Ovary (tissue), 9 donors: ENCODE data around the gene CDKAL1. TPM values are rescaled to one million over a fixed set of nuclear protein-coding genes. Genes with fewer than 3 reads are reported as not detected.

ENCODE experiments used
- DNase-seq, 5 donors: peaks; one replicate each; pipeline ENCODE4 v3.0.0-alpha.2; 2019 to 2020
- H3K27ac ChIP-seq, 2 donors: fragments of 200-600 bp; one replicate each; pipeline versions ENCODE4 v1.5.1 to v1.8.0; 2019 to 2022
- H3K27me3 ChIP-seq: fragments of 200-600 bp; one replicate; pipeline ENCODE4 v1.8.0; 2022
- H3K36me3 ChIP-seq: fragments of 200-600 bp; sonication (generic); one replicate; pipeline ENCODE4 v1.5.1; 2019
- H3K4me1 ChIP-seq: one replicate; pipeline ENCODE4 v1.8.1; 2013; ENCODE audit warnings: mild to moderate bottlenecking, moderate library complexity; ENCODE audit not compliant: insufficient read depth
- H3K4me3 ChIP-seq: fragments of 200-600 bp; sonication (generic); one replicate; pipeline ENCODE4 v1.5.1; 2017
- H3K9me3 ChIP-seq, 2 donors: fragments of 200-600 bp in 1 of 2; sonication (generic) in 1 of 2; one replicate each; pipeline versions ENCODE4 v1.5.1 to v1.8.1; 2013 to 2019; ENCODE audit warnings: mild to moderate bottlenecking in 1 of 2, moderate library complexity in 1 of 2
- EP300 ChIP-seq: sonication (generic); formaldehyde crosslinking; IDR thresholded peaks from one replicate; pipeline ENCODE4 v1.6.1; 2017; ENCODE audit warnings: antibody characterized with exemption
- POLR2A ChIP-seq: fragments of 450-650 bp; IDR thresholded peaks from one replicate; pipeline ENCODE4 v1.6.1; 2017; ENCODE audit warnings: antibody characterized with exemption, mild to moderate bottlenecking, moderate library complexity
- WGBS, 3 donors: extraction: QIAGEN DNeasy Blood & Tissue Kit in 1 of 3; methylation state at CpG; one replicate each; pipeline versions ENCODE4 v1.1.5 to v1.1.7; 2013 to 2017; 5-methylcytosine and 5-hydroxymethylcytosine counted together
- intact Hi-C, 4 donors: fragments of 100-400 bp; cut with DNase I; formaldehyde crosslinking; loops; one replicate each; pipeline versions ENCODE4 v1.11.0 to v1.15.1; 2022 to 2023
- polyA plus RNA-seq, 2 donors: library from polyadenylated mRNA; stranded (reverse); fragments of 200-250 nt in 1 of 2; fragments of 350-450 nt in 1 of 2; fragmentation: Illumina TruSeq in 1 of 2; extraction: RNeasy Lipid Tissue Mini Kit (QIAGEN cat#74804) in 1 of 2; gene quantifications; one replicate each; pipeline ENCODE4 v1.2.3, GENCODE V29; 2013 to 2014
- total RNA-seq, 7 donors: library from RNA; depleted of rRNA in 2 of 7; stranded (reverse); fragments of >200 nt in 2 of 7; fragmentation: NEBNext Ultra II Directional in 3 of 7; extraction: Animal tissue kit (Norgen Biotek cat#: 25700) in 3 of 7; gene quantifications; one replicate each; pipeline versions ENCODE4 v1.1.0 to v1.2.4, GENCODE V29; 2016 to 2023
- TF ChIP-seq, protein P1 (sequence below), 3 donors: fragments of 450-650 bp in 2 of 3; fragments of 200-600 bp in 1 of 3; IDR thresholded peaks; one replicate each; pipeline versions ENCODE4 v1.5.1 to v1.8.0; 2016 to 2022; ENCODE audit warnings: antibody characterized with exemption in 3 of 3, mild to moderate bottlenecking in 1 of 3
- donor health status: DM: no; HTN: no; CAD: no; lungs with moderate emphysema.
- donor health status: DM: no; HTN: no; CAD: no.
- donor health status: Bipolar disorder and iron deficiency.
- donor health status: DM: yes; HTN: yes; CAD: no.
- donor health status: DM: no; HTN: no; CAD: no.
- donor health status: DM: yes; HTN: yes; CAD: no.

The CDKAL1 gene
- total and polyA plus RNA-seq, 9 donors: 6.8 to 21.3 (median 18.9) TPM

DNA sequence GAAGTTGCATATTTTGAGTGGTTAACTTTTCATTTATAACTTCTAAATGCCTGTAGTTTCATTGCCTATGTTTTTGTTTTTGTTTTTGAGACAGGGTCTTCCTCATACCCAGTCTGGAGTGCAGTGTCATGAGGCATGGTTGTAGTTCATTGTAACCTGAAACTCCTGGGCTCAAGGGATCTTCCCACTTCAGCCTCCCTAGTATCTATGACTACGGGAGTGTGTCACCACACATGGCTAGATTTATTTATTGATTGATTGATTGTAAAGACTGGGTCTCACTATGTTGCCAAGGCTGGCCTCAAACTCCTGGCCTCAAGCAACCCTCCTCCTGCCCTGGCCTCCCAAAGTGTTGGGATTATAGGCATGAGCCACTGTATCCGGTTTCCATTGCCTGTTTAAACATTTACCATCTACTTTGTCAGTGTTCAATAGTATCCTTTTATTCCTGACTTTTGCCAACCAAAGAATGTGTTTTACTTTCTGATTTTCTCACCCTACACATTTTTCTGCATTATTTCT lies 144.6 kb downstream of the CDKAL1 start:
- TF ChIP-seq, protein P1, sequence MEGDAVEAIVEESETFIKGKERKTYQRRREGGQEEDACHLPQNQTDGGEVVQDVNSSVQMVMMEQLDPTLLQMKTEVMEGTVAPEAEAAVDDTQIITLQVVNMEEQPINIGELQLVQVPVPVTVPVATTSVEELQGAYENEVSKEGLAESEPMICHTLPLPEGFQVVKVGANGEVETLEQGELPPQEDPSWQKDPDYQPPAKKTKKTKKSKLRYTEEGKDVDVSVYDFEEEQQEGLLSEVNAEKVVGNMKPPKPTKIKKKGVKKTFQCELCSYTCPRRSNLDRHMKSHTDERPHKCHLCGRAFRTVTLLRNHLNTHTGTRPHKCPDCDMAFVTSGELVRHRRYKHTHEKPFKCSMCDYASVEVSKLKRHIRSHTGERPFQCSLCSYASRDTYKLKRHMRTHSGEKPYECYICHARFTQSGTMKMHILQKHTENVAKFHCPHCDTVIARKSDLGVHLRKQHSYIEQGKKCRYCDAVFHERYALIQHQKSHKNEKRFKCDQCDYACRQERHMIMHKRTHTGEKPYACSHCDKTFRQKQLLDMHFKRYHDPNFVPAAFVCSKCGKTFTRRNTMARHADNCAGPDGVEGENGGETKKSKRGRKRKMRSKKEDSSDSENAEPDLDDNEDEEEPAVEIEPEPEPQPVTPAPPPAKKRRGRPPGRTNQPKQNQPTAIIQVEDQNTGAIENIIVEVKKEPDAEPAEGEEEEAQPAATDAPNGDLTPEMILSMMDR (IDR thresholded peaks at IDR 0.05): no peak
- Histone ChIP-seq H3K4me1 (no peaks in the 10 kb centered on the region), H3K9me3 (no peaks in the 10 kb centered on the region), H3K36me3 (no peaks in the 10 kb centered on the region), H3K27ac (no peak overlapping the region), H3K4me3 (no peak overlapping the region), H3K27me3 (no peaks in the 10 kb centered on the region)
- no peak for DNase-seq
- intact Hi-C loops: no loop called here
- WGBS, 3 donors: 95 to 99% (median 98%) methylated on average over 2 of the region's 2 CpGs

DNA sequence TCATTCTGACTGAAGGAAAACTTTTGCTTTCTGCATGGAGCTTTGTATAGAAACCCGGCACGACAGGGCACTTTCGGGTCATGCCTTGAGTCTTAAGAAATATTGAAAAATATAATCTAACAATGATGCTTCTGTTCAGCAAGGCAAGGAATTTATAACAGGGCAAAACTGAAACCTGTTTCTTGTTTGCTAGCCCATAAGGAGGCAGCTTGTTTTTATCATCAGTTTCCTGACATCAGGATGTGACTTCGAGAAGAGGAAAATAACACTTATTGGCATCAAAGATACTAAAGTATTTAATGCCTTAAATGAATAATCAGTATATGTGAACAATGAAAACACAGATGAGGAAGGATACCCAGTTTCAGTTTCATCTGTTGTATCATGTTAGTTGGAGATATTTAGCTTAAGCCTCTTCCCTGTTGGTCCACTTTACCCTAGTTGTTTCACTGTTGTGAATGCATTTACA lies 146.5 kb downstream of the CDKAL1 start:
- DNase-seq: no peak
- no peaks in the 10 kb centered on the region for H3K27me3 ChIP-seq
- intact Hi-C loops: no loop called here
- TF ChIP-seq POLR2A (no peak), EP300 (no peak)
- TF ChIP-seq, protein P1 (IDR thresholded peaks at IDR 0.05): no peak
- H3K27ac ChIP-seq: no peak overlapping the region
- H3K36me3 ChIP-seq: no peaks in the 10 kb centered on the region
- 10 to 19% (median 14%) methylated on average over 4 of the region's 4 CpGs for WGBS, 3 donors
- H3K4me1 ChIP-seq: no peaks in the 10 kb centered on the region
- no peak overlapping the region for H3K4me3 ChIP-seq
- no peaks in the 10 kb centered on the region for H3K9me3 ChIP-seq

DNA sequence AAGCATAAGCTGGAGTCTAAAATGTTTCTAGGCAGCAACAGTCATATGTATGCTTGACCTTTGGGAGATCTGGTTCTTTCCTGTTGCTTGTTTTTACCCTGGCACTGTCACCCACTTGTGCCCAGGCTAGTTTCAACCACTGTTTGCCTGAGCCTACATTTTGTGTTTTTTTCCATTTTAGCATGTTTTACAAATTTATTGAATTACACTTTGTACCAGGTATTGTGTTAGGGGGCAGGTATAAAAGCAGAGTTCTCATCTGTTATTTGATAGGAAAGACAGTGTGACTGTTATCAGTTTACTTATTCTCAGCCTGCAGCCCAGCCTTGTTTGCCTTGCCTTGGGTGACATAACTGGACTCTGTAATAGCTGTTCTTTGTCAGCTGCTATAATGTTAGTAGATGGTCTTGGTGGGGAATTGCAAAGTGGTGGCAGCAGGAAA lies 147.0 kb downstream of the CDKAL1 start:
- H3K4me3 ChIP-seq: no peak overlapping the region
- no peaks in the 10 kb centered on the region for H3K4me1 ChIP-seq
- H3K27ac ChIP-seq: no peak overlapping the region
- intact Hi-C loops: no loop called here
- no peak for DNase-seq
- no peaks in the 10 kb centered on the region for H3K36me3 ChIP-seq
- TF ChIP-seq, protein P1 (IDR thresholded peaks at IDR 0.05): no peak
- TF ChIP-seq EP300 (no peak), POLR2A (no peak)
- no peaks in the 10 kb centered on the region for H3K9me3 ChIP-seq
- H3K27me3 ChIP-seq: no peaks in the 10 kb centered on the region

DNA sequence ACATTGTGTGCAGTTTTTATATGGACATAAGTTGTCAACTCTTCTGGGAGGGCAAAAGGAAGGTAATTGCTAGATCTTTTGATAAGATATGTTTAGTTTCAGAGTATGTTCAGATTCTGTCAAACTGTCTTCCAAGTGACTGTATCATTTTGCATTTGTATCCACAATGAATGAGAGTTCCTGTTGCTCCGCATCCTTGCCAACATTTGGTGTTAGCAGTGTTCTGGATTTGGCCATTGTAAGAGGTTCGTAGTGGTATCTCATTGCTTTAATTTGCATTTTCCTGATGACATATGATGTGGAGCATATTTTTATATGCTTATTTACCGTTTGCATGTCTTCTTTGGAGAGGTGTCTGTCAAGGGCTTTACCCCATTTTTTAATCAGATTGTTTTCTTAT lies 150.2 kb downstream of the CDKAL1 start:
- Histone ChIP-seq H3K4me1 (no peaks in the 10 kb centered on the region), H3K4me3 (no peak overlapping the region), H3K9me3 (no peaks in the 10 kb centered on the region), H3K27me3 (no peaks in the 10 kb centered on the region), H3K27ac (no peak overlapping the region), H3K36me3 (no peaks in the 10 kb centered on the region)
- 96 to 98% (median 97%) methylated on average over 3 of the region's 3 CpGs for WGBS, 3 donors
- DNase-seq: no peak
- intact Hi-C loops: no loop called here
- TF ChIP-seq EP300 (no peak), POLR2A (no peak)
- TF ChIP-seq, protein P1 (IDR thresholded peaks at IDR 0.05): no peak
